Lung (tissue), 12 donors: ENCODE data around the gene GPC5. TPM values are rescaled to one million over a fixed set of nuclear protein-coding genes. Genes with fewer than 3 reads are reported as not detected.

Experiments
- ATAC-seq: fragments of 200-7000 bp; cut with Tn5 transposase; one replicate; pipeline ENCODE4 v1.9.1; 2020; ENCODE audit warnings: moderate number of reproducible peaks; ENCODE audit not compliant: insufficient read depth, low FRiP score
- DNase-seq, 3 donors: peaks; one replicate each; pipeline ENCODE4 v3.0.0-alpha.2; 2013 to 2017
- H3K27ac ChIP-seq, 2 donors: one replicate each; pipeline ENCODE4 v1.5.1; 2013; ENCODE audit warnings: mild to moderate bottlenecking in 2 of 2, moderate library complexity in 2 of 2, control low read depth in 1 of 2, inconsistent platforms in 1 of 2, low read depth in 1 of 2, low read length in 1 of 2
- H3K27me3 ChIP-seq, 3 donors: one replicate each; pipeline ENCODE4 v1.5.1; 2013; ENCODE audit warnings: low read length in 2 of 3; ENCODE audit not compliant: control insufficient read depth in 3 of 3, insufficient read depth in 3 of 3
- H3K36me3 ChIP-seq, 4 donors: one replicate each; pipeline ENCODE4 v1.5.1; 2013; ENCODE audit warnings: low read length in 4 of 4, mild to moderate bottlenecking in 1 of 4, moderate library complexity in 1 of 4; ENCODE audit not compliant: control insufficient read depth in 4 of 4, insufficient read depth in 4 of 4
- H3K4me1 ChIP-seq, 5 donors: one replicate each; pipeline ENCODE4 v1.5.1; 2013; ENCODE audit warnings: low read length in 5 of 5, mild to moderate bottlenecking in 2 of 5, moderate library complexity in 1 of 5; ENCODE audit not compliant: control insufficient read depth in 5 of 5, insufficient read depth in 5 of 5
- H3K4me3 ChIP-seq: one replicate; pipeline ENCODE4 v1.5.1; 2013; ENCODE audit warnings: mild to moderate bottlenecking, control low read depth, moderate library complexity
- H3K9ac ChIP-seq, 2 donors: one replicate each; pipeline ENCODE4 v1.5.1; 2013; ENCODE audit warnings: low read length in 2 of 2, control low read depth in 1 of 2; ENCODE audit not compliant: insufficient read depth in 1 of 2
- H3K9me3 ChIP-seq, 4 donors: one replicate each; pipeline ENCODE4 v1.5.1; 2013; ENCODE audit warnings: low read length in 3 of 4, mild to moderate bottlenecking in 1 of 4, moderate library complexity in 1 of 4; ENCODE audit not compliant: control insufficient read depth in 4 of 4, insufficient read depth in 3 of 4
- CTCF ChIP-seq: IDR thresholded peaks from 2 replicates; pipeline ENCODE4 v1.5.1; 2012; ENCODE audit warnings: mild to moderate bottlenecking; ENCODE audit errors: control extremely low read depth, extremely low read depth
- WGBS, 2 donors: extraction: QIAGEN DNeasy Blood & Tissue Kit; methylation state at CpG; one replicate each; pipeline ENCODE4 v1.1.7; 2013; 5-methylcytosine and 5-hydroxymethylcytosine counted together
- polyA plus RNA-seq, 2 donors: library from polyadenylated mRNA; stranded (reverse); fragments of 200-250 nt; gene quantifications; one replicate each; pipeline ENCODE4 v1.2.1, GENCODE V29; 2013
- total RNA-seq, 2 donors: library from RNA; depleted of rRNA in 1 of 2; stranded (reverse); fragments of >200 nt in 1 of 2; gene quantifications; one replicate each; pipeline ENCODE4 v1.2.1, GENCODE V29; 2014 to 2021
- donor health status: control.
- donor health status: control.
- donor health status: Bipolar disorder and iron deficiency.
- donor health status: healthy.
- donor health status: DM: yes; HTN: yes; CAD: no.

Gene GPC5
- total and polyA plus RNA-seq, 4 donors, result 0.55 to 37.3 (median 4.4) TPM

- no peak for TF ChIP-seq CTCF
- Histone ChIP-seq H3K4me3 (no peak overlapping the region), H3K9ac (no peak overlapping the region), H3K27ac (no peak overlapping the region), H3K27me3 (no peaks in the 10 kb centered on the region), H3K9me3 (no peaks in the 10 kb centered on the region), H3K4me1 (no peaks in the 10 kb centered on the region), H3K36me3 (no peaks in the 10 kb centered on the region)
- 40 to 51% methylated on average over 7 of the region's 7 CpGs for WGBS, 2 donors
- ATAC-seq, result no peak
- DNase-seq, result peak in 2 of 3 donors; percentile 52 to 73
Observed at GRCh38 chr13:91946498-91947070, 548.2 kb downstream of the GPC5 start.

GRCh38 chr13:91948736-91949135, 550.3 kb downstream of the GPC5 start:
- WGBS, 2 donors, result 85 to 87% methylated on average over 1 of the region's 1 CpG
- Histone ChIP-seq H3K9ac (no peak overlapping the region), H3K27me3 (no peaks in the 10 kb centered on the region), H3K36me3 (no peaks in the 10 kb centered on the region), H3K4me1 (no peaks in the 10 kb centered on the region), H3K27ac (no peak overlapping the region), H3K4me3 (no peak overlapping the region), H3K9me3 (no peaks in the 10 kb centered on the region)
- TF ChIP-seq CTCF, result no peak
- no peak for DNase-seq
- ATAC-seq, result no peak

- H3K9me3 ChIP-seq, result no peaks in the 10 kb centered on the region
- no peak for TF ChIP-seq CTCF
- no peak overlapping the region for H3K9ac ChIP-seq
- no peaks in the 10 kb centered on the region for H3K27me3 ChIP-seq
- ATAC-seq, result no peak
- H3K4me3 ChIP-seq, result no peak overlapping the region
- H3K36me3 ChIP-seq, result no peaks in the 10 kb centered on the region
- H3K4me1 ChIP-seq, result no peaks in the 10 kb centered on the region
- no peak overlapping the region for H3K27ac ChIP-seq
- DNase-seq, result no peak
- WGBS, 2 donors, result 90 to 96% methylated on average over 1 of the region's 1 CpG
Observed at GRCh38 chr13:91950803-91951202, 552.4 kb downstream of the GPC5 start.
